Gastroesophageal sphincter (tissue), 3 donors: ENCODE results near the gene CHKB.

Source experiments
- EP300 ChIP-seq: sonication (generic); formaldehyde crosslinking; IDR thresholded peaks from one replicate; pipeline ENCODE4 v1.6.1; 2017; ENCODE audit warnings: antibody characterized with exemption, mild to moderate bottlenecking
- POLR2A ChIP-seq, 2 donors: fragments of 450-650 bp; IDR thresholded peaks; one replicate each; pipeline ENCODE4 v1.6.1; 2017; ENCODE audit warnings: antibody characterized with exemption in 2 of 2, mild to moderate bottlenecking in 2 of 2, moderate library complexity in 1 of 2
- POLR2AphosphoS5 ChIP-seq: sonication (generic); formaldehyde crosslinking; IDR thresholded peaks from one replicate; pipeline ENCODE4 v1.6.1; 2017; ENCODE audit warnings: antibody characterized with exemption
- TF ChIP-seq, protein P1 (sequence below), 4 experiments: fragments of 200-600 bp in 2 of 4; fragments of 450-650 bp in 2 of 4; sonication (generic) in 1 of 4; IDR thresholded peaks; one replicate each; pipeline ENCODE4 v1.5.1; 2017 to 2019; ENCODE audit warnings: antibody characterized with exemption in 4 of 4, mild to moderate bottlenecking in 2 of 4, moderate library complexity in 2 of 4

DNA sequence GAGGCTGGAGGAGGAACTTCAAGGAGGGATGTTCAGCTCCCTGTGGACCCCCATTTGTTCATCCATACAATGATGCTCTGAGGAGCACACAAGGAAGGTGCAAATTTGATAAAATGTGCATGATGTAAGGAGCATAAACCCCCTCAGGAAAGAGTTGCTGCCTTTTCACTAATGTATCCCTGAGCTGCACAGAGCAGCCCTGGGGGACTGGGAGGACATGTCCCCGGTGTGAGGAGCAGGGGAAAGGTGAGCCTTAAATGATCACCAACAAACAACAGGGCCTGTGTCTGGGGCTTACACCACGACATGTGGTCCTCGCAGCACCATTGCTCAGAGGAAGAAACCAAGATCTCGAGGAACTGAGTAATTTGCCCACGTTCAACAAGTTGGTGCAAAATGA, 14.4 kb upstream of the CHKB start:
- TF ChIP-seq, protein P1, sequence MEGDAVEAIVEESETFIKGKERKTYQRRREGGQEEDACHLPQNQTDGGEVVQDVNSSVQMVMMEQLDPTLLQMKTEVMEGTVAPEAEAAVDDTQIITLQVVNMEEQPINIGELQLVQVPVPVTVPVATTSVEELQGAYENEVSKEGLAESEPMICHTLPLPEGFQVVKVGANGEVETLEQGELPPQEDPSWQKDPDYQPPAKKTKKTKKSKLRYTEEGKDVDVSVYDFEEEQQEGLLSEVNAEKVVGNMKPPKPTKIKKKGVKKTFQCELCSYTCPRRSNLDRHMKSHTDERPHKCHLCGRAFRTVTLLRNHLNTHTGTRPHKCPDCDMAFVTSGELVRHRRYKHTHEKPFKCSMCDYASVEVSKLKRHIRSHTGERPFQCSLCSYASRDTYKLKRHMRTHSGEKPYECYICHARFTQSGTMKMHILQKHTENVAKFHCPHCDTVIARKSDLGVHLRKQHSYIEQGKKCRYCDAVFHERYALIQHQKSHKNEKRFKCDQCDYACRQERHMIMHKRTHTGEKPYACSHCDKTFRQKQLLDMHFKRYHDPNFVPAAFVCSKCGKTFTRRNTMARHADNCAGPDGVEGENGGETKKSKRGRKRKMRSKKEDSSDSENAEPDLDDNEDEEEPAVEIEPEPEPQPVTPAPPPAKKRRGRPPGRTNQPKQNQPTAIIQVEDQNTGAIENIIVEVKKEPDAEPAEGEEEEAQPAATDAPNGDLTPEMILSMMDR (IDR thresholded peaks at IDR 0.05), result no peak
- TF ChIP-seq POLR2AphosphoS5 (no peak), POLR2A (IDR thresholded peaks at IDR 0.05) (no peak), EP300 (no peak)
